Cortex of kidney (tissue), 1 donor: Measurements from ENCODE around the gene DLG4.
"Not testable (repeated sequence)": the region's sequence is repeated elsewhere in the genome, so short reads cannot be mapped to it uniquely, and the experiment has no call there.

Experiments used
- DNase-seq: peaks from one replicate; lab custom pipeline; 2025; lab: John Stamatoyannopoulos, UW

The DLG4 gene

DNA sequence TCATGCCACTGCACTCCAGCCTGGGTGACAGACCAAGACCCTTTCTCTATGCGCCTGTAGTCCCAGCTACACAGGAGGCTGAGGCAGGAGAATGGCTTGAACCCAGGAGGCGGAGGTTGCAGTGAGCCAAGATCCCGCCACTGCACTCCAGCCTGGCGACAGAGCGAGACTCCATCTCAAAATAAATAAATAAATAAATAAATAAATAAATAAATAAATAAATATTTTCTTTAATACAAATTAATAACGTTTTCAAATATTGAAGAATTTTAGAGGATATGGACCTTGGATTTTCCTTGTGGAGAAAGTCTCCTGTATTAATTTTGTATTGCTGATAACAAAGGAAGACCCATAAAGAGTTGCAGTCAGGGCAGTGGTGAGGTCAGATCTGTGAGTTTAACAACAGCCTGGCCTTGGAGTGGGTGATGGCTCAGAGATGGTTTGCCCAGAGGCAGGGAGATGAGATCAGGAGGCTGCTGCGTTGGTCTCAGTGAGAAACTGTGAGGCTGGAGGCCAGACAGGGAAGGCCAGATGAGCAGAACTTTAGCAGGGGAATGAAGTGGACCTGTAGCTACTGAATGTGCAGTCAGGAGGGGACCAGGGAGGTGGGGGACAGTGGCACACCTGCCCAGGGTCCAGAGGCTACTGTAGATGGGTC, 36.1 kb downstream of the DLG4 start:
- no peak for DNase-seq

DNA sequence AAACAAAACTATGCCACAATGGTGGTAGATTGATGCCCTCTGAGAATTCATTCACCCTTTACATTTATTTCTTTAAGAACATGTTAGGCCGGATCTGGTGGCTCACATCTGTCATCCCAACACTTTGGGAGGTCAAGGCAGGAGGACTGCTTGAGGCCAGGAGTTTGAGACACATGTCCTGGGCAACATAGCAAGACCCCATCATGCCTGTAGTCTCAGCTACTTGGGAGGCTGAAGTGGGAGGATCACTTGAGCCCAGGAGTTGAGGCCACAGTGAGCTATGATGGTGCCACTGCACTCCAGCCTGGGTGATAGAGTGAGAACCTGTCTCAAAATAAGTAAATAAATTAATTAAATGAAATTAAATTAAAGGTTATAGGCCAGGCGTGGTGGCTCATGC, 37.5 kb downstream of the DLG4 start:
- DNase-seq, result not testable (repeated sequence)

DNA sequence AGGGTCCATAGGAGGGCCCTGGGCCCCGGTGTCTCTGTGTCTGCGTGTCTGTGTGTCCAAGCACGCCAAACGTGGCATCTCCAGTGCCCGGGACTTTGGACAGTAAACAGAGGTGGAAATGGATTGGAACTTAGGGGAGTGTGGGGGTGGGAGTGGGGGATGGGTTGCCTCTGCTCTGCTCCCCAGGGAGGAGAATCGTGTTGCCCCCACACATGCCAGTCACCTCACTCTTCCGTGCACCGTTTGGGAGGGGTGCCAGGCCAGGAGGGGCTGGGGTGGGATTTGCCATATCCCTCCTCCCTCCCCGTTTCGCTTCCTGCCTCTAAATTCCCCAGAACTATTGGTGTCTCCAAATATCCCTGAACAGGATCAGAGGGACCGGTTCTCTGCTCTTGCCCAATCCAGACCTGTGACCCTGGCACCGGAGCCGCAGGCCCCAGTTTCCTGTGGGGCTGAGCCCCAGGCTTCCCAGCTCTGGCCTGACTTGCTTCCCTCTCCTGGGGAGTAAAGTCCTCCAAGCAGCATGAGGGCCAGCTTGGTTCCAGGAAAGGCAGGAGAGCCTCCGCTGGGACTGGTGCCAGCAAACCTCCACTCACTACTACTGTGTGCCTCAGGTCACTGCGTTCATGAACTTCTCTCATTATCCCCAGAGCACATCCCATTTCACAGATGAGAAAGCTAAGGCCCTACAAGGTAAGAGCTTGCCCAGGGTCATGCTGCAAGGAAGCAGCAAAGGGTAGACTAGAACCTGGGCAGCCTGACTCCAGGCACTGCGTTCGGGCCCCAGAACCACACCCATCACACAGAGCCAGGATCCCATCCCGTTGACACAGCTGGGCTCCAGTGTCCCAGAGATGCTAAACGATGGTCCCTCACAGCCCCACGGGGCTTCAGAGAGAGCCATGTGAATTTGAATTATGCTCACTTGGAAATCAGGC, 40.0 kb downstream of the DLG4 start, which contains the start of gene ASGR1:
Gene ASGR1, minus strand, starts transcription at position 54 of the 938 bp plus-strand sequence. CDS start 807 bp downstream, outside the sequence.
- no peak for DNase-seq

DNA sequence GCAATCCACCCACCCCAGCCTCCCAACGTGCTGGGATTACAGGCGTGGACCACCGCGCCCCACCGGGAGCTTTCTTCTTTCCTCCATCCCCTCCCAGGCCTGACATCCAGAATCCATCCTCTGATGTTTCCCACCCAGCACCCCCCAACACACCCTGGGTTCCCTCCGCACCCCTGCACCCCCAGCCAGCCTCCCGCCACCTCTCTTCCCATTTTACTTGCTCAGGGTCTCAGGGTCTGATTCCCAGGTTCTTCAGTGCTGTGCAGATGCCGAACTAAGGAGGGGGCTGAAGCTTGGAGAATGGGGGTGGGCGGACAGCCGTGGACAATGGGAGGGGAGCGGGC, 40.7 kb downstream of the DLG4 start:
- DNase-seq, result no peak

DNA sequence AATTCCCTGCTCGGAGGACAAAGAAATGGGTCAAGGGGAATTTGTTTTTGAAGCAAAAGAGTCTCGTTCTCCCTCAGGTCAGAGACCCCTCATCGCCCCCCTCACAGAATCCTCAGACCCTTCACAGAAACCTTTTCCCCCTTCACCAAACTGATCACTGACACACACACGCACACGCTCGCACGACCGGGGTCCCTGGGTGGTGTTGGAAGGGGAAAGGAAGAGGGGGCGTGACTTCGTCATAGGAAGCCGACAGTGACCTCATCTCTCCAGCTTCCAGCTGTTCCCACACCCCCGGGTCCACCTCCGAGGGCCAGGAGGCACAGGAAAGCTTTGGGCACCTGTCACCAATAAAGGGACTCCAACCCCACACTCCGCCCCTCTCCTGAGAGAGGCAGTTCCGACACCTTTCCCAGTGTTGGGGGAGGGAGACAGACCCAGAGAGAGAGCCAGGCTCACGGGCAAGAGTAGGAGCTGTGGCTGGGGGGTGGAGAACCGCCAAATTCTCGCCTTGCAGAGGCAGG, 41.6 kb downstream of the DLG4 start:
- no peak for DNase-seq

DNA sequence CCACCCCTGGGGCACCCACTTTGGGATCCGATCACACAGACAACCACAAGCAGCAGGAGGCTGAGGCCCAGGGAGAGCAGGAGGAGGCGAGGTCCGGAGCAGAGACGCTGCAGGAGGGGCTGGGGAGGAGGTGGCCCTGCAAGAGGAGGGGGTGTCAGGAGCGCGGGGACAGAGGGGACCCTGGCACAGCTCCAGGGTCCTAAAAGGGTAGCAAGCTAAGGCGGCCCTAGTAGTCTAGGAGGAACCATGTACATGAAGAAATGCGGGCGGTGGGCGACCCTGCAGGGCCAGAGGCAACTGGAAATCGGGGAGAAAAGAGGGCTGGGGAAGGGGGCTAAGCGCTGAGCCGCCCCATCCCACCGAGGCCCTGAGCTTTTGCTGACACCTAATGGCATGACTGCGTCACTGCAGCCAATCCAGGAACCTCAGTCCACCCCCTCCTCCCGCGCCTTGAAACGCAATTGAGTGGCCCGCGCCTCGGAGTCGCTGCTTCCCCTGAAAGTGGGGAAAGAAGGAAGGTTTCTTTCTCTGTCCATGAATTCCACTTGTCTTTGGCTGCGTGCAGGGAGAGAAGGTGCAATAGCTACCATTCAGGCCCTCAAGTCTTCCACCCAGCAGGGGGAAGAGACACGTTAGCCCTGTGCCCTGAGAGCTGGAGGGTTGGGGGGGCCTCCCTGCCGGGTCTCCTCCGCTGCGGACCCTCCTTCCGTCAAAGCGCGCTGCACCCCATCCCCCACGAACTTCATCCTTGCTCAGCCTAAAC, 42.3 kb downstream of the DLG4 start:
- DNase-seq, result no peak

DNA sequence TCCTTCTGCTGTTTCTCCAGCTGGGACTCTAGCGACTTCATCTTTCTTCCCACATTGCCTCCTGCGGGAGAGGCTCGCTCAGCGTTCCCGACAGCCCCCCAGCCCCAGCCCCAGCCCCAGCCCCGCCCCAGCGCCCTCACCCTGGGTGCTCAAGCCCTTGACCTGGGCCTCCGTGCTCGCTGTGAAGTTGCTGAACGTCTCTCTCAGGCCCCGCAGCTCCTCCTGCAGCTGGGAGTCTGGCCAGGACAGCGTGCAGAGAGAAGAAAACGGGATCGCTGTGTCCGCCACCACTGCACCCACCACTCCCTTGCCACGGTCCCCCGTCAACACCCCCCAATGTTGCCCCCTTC, 42.8 kb downstream of the DLG4 start:
- no peak for DNase-seq

DNA sequence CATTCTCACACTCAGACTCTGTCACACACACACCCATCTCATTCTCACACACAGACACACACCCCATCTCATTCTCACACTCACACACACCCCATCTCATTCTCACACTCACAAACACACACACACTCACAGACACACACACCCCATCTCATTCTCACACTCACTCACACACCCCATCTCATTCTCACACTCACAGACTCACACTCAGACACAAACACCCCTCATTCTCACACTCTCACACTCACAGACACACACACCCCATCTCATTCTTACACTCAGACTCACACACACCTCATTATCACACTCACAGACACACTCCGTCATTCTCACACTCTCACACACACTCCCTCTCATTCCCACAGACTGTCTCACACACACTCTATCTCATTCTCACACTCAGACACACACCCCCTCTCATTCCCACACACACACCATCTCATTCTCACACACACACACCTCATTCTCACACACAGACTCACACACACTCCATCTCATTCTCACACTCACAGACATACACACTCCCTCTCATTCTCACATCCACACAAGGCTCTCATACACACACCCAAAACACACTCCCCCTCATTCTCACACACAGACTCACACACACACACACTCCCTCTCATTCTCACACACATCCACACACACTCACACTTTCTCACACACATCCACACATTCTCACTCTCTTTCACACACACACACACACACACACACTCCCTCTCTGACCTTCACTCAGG, 43.4 kb downstream of the DLG4 start:
- no peak for DNase-seq

DNA sequence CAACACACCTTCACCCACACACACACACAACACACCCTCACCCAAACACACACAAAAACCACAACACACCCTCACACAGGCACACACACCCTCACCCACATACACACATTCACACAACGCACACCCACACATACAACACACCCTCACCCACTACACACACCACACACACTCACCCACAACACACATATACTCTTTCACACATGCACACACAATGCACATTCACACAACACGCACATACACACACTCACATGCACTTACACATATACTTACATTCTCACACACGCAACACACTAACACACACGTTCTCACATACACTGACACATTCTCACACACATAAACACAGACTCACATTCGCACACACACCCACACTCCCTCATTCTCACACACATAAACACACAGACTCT, 44.3 kb downstream of the DLG4 start:
- DNase-seq, result no peak

DNA sequence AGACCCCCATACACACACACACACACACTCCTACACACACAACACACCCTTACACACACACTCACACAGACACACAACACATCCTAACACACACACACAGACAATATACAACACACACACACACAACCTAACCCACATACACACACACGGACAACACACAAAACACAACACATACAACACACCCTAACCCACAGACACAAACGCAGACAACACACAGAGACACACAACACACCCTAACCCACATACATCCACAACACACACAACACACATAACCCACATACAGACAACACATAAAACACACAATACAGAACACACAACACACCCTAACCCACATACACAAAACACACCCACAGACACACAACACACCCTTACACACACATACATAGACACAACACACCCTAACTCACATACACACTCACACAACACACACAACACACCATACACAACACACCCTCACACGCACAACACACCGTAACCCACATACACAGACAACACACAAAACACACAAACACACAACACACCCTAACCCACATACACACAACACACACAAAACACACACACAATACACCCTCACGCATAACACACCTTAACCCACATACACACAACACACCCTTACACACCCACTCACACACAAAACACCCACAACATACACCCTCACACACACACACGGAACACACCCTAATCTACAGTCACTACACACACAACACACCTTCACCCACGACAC, 44.9 kb downstream of the DLG4 start:
- no peak for DNase-seq

DNA sequence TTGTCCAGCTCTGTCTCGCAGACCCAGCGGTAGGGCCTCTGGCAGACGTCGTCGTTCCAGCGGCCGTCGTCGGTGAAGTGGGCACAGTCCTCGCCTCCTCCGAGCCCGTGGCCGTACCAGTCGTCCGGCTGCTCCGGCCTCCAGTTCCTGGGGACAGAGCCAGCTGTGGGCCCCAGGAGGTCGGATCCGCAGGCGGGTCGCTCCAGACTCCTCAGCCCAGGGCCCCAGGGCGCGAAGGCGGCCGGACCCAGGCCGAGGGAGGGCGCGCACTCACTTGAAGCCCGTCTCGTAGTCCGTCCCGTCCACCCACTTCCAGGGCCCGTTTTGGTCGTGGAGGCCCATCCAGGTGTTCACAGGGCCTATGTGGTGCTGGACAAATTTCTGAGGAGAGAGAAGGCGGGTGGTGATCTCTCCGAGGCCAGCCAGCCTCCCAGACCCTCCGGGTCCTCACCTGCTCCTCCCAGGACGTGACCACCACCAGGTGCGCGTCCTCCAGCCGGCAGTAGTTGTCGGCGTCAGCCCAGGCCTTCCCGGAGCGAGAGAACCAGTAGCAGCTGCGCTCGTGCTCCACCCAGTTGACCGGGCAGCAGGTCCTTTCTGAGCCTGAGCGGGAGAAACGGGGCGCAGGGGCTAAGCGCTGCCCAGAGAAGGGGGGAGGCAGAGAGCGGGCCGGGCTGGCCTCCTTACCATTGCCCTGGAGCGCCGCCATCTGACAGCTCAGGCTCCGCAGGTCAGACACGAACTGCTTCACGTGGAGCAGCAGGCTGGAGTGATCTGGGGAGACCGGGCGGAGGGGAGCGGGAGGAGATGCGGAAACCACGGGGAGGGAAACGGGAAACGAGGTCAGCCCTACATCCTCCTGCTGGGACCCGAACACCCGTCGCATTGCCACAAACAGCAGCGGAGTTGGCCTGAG, 45.7 kb downstream of the DLG4 start:
- DNase-seq, result no peak

DNA sequence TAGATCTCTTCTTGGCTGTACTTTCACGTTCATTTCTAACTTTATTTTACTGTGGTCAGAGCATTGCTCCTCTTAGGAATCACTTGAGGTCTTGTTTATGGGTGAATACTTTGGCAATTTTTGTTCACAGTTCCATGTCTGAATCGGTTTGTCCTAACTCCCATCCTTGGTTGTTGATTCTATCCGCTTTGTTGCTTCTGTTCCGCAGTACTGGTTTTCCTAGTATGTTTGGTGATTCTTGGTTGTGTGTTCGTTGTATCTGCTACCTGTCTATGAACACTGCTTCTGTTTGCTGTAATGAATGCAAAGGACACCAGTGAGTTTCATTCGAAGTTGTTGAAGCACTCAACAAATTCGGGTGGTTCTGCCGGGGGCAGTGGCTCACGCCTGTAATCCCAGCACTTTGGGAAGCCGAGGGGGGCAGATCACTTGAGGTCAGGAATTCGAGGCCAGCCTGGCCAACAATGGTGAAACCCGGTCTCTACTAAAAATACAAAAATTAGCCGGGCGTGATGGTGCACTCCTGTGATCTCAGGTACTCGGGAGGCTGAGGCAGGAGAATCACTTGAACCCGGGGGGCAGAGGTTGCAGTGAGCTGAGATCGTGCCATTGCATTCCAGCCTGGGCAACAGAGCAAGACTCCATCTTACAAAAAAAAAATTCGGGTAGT, 47.0 kb downstream of the DLG4 start:
- not testable (repeated sequence) for DNase-seq

DNA sequence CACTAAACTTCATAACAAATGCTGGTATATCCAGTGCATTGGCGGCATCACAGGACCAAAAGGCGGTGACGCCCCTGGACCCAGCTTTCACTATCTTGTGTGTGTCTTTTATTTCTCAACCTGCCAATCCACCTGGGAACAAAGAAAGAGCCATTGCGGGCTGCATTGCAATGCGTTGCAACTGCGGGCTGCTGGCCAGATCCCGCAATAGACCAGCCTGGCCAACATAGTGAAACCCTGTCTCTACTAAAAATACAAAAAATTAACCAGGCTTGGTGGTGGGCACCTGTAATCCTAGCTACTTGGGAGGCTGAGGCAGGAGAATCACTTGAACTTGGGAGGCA, 50.1 kb downstream of the DLG4 start:
- DNase-seq, result not testable (repeated sequence)

DNA sequence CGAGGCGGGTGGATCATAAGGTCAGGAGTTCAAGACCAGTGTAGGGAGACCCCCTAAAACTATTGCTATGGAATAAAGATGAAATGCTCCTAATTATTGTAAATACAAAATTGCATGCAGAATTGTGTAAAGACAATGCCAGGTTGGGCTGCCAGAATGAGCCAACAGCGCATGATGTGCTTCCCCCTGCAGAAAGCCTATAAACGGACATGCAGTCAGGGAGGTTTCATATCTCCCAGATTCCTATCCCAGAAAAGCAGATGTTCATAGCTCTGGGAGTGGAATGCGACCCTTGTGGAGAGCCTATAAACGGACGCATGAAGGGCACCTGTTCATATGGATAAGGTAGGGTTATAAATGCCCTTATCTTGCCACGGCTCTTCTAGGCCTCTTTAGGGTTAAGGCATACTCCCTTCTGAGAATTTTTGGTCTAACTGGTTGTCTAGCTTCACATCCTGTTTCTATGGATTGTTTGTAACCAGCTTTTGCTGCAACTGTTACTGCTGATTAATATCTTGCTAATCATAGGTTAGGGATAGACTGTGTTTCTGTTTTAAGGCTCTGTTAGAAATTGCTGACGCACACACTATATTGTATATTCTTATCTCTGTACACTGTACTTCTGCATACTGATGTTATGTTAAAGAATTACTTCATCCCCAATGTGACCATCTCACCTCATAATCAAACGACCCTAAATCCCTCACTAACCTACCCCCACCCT, 50.6 kb downstream of the DLG4 start:
- not testable (repeated sequence) for DNase-seq

DNA sequence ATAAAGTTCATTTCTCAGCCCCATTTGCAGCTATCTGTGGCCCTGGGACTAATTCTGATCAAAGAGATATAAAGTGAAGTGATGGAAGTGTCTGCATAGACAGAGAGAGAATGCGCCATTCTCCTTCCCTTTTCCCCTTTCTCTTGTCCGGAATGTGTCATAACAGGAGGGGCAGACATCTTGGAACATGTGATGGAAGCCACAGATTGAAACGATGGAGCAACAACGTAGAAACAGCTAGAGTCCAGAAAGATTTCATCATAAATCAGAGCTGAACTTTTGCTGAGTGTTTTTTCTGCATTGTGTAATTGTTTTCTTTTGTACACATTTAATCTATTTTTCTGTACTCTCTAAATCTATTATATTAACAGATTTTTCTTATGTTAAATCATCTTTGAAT, 51.8 kb downstream of the DLG4 start:
- no peak for DNase-seq

DNA sequence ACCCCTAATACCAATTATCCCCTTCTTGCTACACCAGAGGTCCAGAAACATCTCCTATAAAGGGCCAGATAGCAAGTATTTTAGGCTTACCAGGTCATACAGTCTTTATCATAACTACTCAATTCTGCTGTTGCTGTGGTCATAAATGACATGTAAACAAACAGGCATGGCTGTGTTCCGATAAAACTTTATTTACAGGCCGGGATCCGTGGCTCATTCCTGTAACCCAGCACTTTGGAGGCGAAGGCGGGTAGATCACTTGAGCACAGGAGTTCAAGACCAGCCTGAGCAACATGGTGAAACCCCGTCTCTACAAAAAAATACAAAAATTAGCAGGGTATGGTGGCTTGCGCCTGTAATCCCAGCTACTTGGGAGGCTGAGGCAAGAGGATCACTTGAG, 52.8 kb downstream of the DLG4 start:
- no peak for DNase-seq

DNA sequence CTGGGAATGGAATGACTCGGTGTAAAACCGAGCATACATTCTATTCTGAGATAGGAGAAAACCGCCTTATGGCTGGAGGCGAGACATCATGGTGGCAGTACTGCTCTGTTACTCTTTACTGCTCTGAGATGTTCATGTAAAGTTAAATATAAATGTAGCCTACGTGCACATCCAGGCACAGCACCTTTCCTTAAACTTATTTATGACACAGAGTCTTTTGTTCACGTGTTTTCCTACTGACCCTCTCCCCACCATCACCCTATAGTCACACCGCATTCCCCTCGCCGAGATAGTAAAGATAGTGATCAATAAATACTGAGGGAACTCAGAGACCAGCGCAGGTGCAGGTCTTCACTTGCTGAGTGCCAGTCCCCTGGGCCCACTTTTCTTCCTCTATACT, 60.1 kb downstream of the DLG4 start:
- DNase-seq, result not testable (repeated sequence)

DNA sequence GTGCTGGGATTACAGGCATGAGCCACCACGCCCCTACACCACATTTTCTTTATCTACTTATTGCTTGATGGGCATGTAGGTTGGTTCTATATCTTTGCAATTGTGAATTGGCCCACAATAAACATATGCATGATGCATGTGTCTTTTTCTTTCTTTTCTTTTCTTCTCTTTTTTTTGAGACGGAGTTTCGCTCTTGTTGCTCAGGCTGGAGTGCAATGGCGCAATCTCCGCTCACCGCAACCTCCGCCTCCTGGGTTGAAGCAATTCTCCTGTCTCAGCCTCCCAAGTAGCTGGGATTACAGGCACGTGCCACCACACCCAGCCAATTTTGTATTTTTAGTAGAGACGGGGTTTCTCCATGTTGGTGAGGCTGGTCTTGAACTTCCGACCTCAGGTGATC, 61.2 kb downstream of the DLG4 start:
- not testable (repeated sequence) for DNase-seq
